ENCODE measurements around the gene WDR1.

- TF ChIP-seq, protein P1, sequence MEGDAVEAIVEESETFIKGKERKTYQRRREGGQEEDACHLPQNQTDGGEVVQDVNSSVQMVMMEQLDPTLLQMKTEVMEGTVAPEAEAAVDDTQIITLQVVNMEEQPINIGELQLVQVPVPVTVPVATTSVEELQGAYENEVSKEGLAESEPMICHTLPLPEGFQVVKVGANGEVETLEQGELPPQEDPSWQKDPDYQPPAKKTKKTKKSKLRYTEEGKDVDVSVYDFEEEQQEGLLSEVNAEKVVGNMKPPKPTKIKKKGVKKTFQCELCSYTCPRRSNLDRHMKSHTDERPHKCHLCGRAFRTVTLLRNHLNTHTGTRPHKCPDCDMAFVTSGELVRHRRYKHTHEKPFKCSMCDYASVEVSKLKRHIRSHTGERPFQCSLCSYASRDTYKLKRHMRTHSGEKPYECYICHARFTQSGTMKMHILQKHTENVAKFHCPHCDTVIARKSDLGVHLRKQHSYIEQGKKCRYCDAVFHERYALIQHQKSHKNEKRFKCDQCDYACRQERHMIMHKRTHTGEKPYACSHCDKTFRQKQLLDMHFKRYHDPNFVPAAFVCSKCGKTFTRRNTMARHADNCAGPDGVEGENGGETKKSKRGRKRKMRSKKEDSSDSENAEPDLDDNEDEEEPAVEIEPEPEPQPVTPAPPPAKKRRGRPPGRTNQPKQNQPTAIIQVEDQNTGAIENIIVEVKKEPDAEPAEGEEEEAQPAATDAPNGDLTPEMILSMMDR (IDR thresholded peaks at IDR 0.05), result no peak
- no peak for TF ChIP-seq POLR2A (IDR thresholded peaks at IDR 0.05; ENCODE audit: low read depth)
These were observed 24.9 kb downstream of the WDR1 start for GRCh38 chr4:10091531-10092181.
